GM12872 (cell line): ENCODE measurements around the gene BPHL.

Experiments
- CTCF ChIP-seq: IDR thresholded peaks from 3 replicates; pipeline ENCODE4 v1.5.1; 2011; ENCODE audit warnings: low read depth, mild to moderate bottlenecking, low read length, moderate library complexity; ENCODE audit not compliant: insufficient read depth

The BPHL gene

GRCh38 chr6:3200682-3201081 lies 82.2 kb downstream of the BPHL start:
- TF ChIP-seq CTCF = no peak

GRCh38 chr6:3201388-3201787 lies 82.9 kb downstream of the BPHL start:
- TF ChIP-seq CTCF = no peak
